T-helper 1 cell treated with Interleukin-12 subunit alpha and Interleukin-12 subunit beta and Interleukin-4 antibody, amounts not matched to agents 30 μg/mL and 1 μg/mL, for 36 hours (primary cell): ENCODE measurements around the gene CACNA1H.
A peak's percentile ranks its signal among the peaks of the same experiment; 100 is the strongest.
"Not testable (repeated sequence)": the region's sequence is repeated elsewhere in the genome, so short reads cannot be mapped to it uniquely, and the experiment has no call there.

Source experiments
- H3K27ac Mint-ChIP-seq: one replicate; pipeline ENCODE4 v1.8.0; 2021; ENCODE audit warnings: mild to moderate bottlenecking, mixed read lengths
- H3K27me3 Mint-ChIP-seq: one replicate; pipeline ENCODE4 v1.8.0; 2021; ENCODE audit warnings: low read depth, mixed read lengths
- H3K36me3 Mint-ChIP-seq: one replicate; pipeline ENCODE4 v1.8.0; 2021; ENCODE audit warnings: low read depth, mixed read lengths
- H3K4me1 Mint-ChIP-seq: one replicate; pipeline ENCODE4 v1.8.0; 2021; ENCODE audit warnings: low read depth, mixed read lengths
- H3K4me3 Mint-ChIP-seq: one replicate; pipeline ENCODE4 v1.8.0; 2021; ENCODE audit warnings: mild to moderate bottlenecking, moderate library complexity, mixed read lengths
- H3K9me3 Mint-ChIP-seq: one replicate; pipeline ENCODE4 v1.8.0; 2021; ENCODE audit warnings: mixed read lengths

Gene CACNA1H

DNA sequence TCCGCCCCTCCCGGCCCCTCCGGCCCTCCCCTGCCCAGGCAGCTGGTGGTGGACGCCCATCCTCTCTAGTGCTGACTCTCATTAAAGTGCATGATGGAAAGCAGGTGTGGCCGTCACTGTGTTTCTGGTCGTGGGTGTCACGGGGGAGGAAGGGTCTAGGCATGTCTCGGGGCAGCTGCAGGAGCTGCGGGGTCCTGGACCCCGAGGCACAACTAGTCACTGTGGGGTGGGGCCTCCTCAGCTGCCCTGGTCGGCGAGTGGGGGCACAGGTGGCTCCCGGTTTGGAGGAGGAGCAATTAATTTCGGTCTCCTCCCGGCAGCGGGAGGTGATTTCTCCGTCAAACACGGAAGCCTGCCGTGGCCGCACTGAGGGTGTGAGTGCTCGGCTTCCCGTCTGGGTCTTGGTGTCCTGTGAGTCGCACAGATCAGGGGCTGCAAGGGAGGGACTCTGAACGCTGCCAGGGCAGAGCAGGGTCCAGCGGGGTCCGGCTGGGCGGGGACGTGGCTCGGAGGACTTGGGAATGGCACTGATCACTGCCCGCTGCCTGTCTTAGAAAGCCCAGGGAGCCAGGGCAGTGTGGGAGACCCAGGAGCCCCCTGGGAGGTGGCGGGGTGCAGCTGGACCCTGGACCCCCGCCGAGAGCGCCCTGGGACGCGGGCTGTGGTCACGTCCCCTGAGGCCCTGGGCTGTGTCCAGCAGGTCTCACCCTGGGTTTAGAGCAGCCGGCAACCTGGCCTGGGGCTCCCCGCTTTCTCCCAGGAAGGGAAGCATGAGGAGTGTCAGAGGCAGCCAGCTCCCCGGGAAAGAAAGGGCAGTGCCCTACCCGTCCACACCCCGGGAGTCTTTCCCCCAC is 106.2 kb downstream of the CACNA1H start:
- Mint-ChIP-seq H3K4me1 (peaks cover 4% of the 10 kb centered on the region), H3K36me3 (no peaks in the 10 kb centered on the region), H3K4me3 (peak overlapping the region; percentile 55), H3K9me3 (peaks cover under 1% of the 10 kb centered on the region), H3K27ac (no peak overlapping the region), H3K27me3 (peaks cover 20% of the 10 kb centered on the region)

DNA sequence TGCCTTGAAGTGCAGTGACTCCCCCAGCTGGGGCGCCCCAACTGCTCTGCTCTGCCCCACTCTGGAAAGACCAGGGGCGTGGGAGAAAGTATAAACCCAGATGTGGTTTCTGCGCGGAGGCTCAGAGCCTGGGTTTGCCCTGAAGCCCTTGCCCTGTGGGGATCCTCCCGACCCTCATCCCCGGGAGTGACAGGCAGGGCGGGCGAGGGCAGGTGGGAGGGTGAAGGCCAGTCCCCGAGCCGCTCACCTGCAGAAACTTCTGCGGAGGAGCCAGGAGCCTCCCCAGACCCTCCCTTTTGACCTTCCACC is 106.8 kb downstream of the CACNA1H start:
- Mint-ChIP-seq H3K27me3 (peaks cover 20% of the 10 kb centered on the region), H3K36me3 (no peaks in the 10 kb centered on the region), H3K27ac (no peak overlapping the region), H3K9me3 (peaks cover 6% of the 10 kb centered on the region), H3K4me1 (peaks cover 4% of the 10 kb centered on the region), H3K4me3 (no peak overlapping the region)

DNA sequence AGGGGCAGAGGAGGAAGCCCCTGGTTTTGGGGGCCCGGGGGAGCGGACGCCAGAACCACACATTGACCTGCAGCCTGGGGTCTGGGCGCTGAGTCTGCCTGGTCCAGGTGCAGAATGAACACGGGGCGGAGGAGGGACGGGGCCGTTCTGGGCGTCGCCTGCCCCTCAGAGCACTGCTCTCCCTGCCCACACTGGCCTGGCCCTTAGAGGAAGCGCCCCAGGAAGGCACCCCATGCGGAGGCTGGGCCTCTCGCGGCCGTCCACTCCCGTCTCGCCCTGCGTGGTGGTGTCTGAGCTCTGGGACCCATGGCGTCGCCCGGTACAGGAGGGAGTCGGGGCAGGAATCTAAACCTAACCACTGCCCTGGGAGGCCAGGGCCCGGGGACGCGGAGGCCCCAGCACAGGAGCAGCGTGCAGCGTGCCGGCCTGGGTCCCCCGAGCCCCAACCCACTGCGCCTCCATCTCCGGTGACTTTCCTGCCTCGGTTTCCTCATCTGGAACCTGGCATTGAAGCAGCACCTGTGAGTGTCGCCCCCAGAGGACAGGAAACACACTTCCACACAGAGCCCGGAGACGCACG is 107.3 kb downstream of the CACNA1H start:
- Mint-ChIP-seq H3K36me3 (no peaks in the 10 kb centered on the region), H3K9me3 (peaks cover 10% of the 10 kb centered on the region), H3K4me3 (no peak overlapping the region), H3K4me1 (peaks cover 4% of the 10 kb centered on the region), H3K27me3 (peaks cover 20% of the 10 kb centered on the region), H3K27ac (no peak overlapping the region)

DNA sequence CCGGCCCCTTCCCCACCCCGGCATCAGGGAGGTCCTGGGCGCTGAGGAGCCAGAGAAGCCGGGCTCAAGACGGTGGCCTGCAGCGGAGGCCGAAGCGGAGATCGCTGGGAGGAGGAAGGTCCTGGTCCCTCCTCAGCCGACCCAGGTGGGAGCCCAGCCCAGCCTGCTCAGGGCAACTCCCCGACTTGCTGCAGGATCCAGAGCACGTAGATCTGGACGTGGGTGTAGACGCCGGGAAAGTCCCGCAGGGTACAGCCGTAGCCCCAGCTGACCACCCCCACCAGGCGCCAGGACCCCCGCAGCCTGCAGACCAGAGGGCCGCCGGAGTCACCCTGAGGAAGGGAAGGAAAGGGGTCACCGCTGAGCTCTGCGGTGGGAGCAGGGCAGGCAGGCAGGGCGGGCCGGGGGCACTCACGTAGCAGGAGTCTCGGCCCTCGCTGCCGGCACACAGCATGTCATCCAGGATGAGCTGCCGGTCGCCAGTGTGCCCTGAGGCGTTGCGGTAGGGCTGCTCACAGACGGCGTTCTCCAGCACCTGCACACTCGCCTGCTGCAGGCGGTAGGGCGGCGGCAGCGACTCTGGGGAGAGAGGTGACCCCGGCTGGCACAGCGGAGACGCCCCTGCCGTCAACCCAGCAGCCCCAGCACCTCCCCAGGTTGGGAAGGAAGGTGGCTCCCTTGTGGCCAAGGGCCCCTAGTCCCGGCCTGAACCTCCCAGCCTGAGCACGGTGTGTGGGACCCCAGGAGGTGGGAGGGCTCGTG is 108.4 kb downstream of the CACNA1H start:
- Mint-ChIP-seq H3K27ac (no peak overlapping the region), H3K9me3 (peaks cover 10% of the 10 kb centered on the region), H3K27me3 (peaks cover 20% of the 10 kb centered on the region), H3K4me1 (peaks cover 4% of the 10 kb centered on the region), H3K4me3 (no peak overlapping the region), H3K36me3 (no peaks in the 10 kb centered on the region)

DNA sequence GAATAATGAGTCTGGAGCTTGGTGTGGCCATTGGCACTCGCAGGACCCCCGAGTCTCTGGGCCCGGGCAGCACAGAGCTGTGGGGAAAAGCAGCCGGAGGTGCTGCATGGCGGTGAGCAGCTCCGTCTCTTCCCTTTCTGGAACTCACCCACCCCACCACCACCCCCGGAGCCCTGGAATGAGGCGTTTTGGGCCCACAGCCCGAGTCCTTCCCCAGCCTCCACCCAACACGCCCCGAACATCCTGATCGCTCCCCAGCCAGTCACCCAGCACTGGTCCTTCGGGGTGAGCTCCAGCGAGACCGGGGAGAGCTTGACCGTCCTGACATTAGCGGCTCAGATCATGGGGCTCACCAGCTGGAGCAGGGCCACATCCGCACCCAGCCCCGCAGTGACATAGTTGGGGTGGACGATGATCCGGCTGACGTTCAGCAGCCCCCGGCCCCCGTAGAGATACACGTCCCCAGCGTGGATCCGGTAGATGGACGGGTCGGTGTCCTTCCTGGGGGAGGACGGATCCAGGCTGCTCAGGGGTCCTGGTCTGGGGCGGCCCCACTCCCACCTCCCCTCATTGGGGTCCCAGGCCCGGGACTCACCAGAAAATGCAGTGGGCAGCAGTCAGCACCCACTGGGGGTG is 109.4 kb downstream of the CACNA1H start:
- H3K4me3 Mint-ChIP-seq = no peak overlapping the region
- no peak overlapping the region for H3K27ac Mint-ChIP-seq
- H3K4me1 Mint-ChIP-seq = peaks cover 4% of the 10 kb centered on the region
- peaks cover 20% of the 10 kb centered on the region for H3K27me3 Mint-ChIP-seq
- peaks cover 10% of the 10 kb centered on the region for H3K9me3 Mint-ChIP-seq
- no peaks in the 10 kb centered on the region for H3K36me3 Mint-ChIP-seq

DNA sequence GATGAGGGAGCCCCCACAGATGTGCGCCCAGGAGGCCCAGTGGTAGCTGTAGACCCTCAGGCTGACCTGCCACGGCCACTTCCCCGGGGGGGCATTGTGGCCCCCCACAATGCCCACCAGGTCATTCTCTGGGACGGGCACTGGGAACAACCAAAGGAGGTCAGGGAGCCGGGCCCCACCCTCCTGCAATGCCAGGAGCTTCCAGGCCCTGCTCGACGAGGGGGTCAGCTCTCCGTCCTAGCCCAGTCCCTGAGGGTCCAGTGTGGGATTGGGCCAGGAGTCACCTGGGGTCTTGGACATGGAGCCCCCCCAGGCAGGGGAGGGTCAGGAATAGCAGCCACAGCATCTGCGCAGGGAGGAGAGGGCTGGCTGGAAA is 109.9 kb downstream of the CACNA1H start:
- Mint-ChIP-seq H3K9me3 (peaks cover 10% of the 10 kb centered on the region), H3K36me3 (no peaks in the 10 kb centered on the region), H3K27me3 (peaks cover 20% of the 10 kb centered on the region), H3K4me1 (peaks cover 4% of the 10 kb centered on the region), H3K27ac (no peak overlapping the region), H3K4me3 (no peak overlapping the region)

- H3K27me3 Mint-ChIP-seq = peaks cover 20% of the 10 kb centered on the region
- H3K36me3 Mint-ChIP-seq = no peaks in the 10 kb centered on the region
- peaks cover 10% of the 10 kb centered on the region for H3K9me3 Mint-ChIP-seq
- H3K4me3 Mint-ChIP-seq = no peak overlapping the region
- H3K4me1 Mint-ChIP-seq = peaks cover 4% of the 10 kb centered on the region
- no peak overlapping the region for H3K27ac Mint-ChIP-seq
Observed at GRCh38 chr16:1263591-1264344, 110.9 kb downstream of the CACNA1H start.

- Mint-ChIP-seq H3K4me1 (no peaks in the 10 kb centered on the region), H3K4me3 (no peak overlapping the region), H3K27ac (no peak overlapping the region), H3K36me3 (no peaks in the 10 kb centered on the region), H3K9me3 (peaks cover 10% of the 10 kb centered on the region), H3K27me3 (peaks cover 15% of the 10 kb centered on the region)
Observed at GRCh38 chr16:1264345-1265089, 111.6 kb downstream of the CACNA1H start.

GRCh38 chr16:1265090-1265630 is 112.3 kb downstream of the CACNA1H start:
- H3K27ac Mint-ChIP-seq = no peak overlapping the region
- no peaks in the 10 kb centered on the region for H3K36me3 Mint-ChIP-seq
- H3K27me3 Mint-ChIP-seq = peaks cover 15% of the 10 kb centered on the region
- H3K4me3 Mint-ChIP-seq = no peak overlapping the region
- no peaks in the 10 kb centered on the region for H3K4me1 Mint-ChIP-seq
- peaks cover 10% of the 10 kb centered on the region for H3K9me3 Mint-ChIP-seq

DNA sequence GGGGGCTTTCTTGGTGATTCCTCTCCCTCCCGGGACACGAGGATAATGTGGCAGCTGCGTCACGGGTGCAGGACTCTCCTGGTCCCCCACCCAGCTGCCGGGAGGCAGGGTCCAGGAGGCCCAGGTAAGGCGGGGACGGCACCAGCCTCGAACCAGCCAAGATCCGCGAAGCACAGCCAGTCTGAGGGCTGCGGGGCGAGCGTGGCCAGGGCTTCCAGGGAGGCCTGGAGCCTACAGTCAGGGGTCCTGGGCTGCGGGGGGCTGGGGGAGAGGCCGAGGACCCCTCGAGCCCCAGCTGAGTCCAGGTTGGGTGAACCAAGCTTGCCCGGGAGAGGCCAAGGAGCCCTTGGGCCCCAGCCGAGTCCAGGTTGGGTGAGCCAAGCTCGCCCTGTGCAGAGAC is 112.9 kb downstream of the CACNA1H start:
- Mint-ChIP-seq H3K36me3 (no peaks in the 10 kb centered on the region), H3K4me1 (no peaks in the 10 kb centered on the region), H3K4me3 (no peak overlapping the region), H3K27ac (no peak overlapping the region), H3K27me3 (peaks cover 9% of the 10 kb centered on the region), H3K9me3 (peaks cover 10% of the 10 kb centered on the region)

GRCh38 chr16:1269418-1269817 is 116.5 kb downstream of the CACNA1H start:
- H3K4me1 Mint-ChIP-seq = not testable (repeated sequence)

GRCh38 chr16:1271380-1271723 is 118.4 kb downstream of the CACNA1H start:
- no peak overlapping the region for H3K4me3 Mint-ChIP-seq
- H3K27ac Mint-ChIP-seq = no peak overlapping the region
- no peaks in the 10 kb centered on the region for H3K9me3 Mint-ChIP-seq
- no peaks in the 10 kb centered on the region for H3K27me3 Mint-ChIP-seq
- no peaks in the 10 kb centered on the region for H3K4me1 Mint-ChIP-seq
- H3K36me3 Mint-ChIP-seq = no peaks in the 10 kb centered on the region

More at GRCh38 chr16:1269418-1269817, 116.5 kb downstream of the CACNA1H start:
- H3K27me3 Mint-ChIP-seq, H3K27ac Mint-ChIP-seq, H3K9me3 Mint-ChIP-seq, H3K4me3 Mint-ChIP-seq, H3K36me3 Mint-ChIP-seq: not testable (repeated sequence)
